ENCODE data around the gene MSH4.

MSH4 gene

DNA sequence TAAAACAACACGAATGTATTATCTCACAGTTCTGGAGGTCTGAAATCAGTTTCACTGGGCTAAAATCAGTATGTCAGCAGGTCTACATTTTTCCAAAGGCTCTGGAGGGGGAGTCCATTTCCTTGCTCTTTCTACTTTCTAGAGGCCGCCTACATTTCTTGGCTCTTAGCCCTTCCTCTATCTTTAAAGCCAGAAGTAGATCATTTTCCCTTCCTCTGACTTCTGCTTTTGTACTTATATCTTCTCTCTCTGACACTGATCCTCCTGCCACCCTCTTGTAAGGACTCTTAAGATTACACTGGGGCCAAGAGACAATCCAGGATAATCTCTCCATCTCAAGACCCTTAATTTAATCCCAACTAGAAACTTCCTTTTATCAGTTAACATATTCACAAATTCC, 41.4 kb downstream of the MSH4 start:
- H3K4me2 ChIP-seq (ENCODE audit: low read length) = no peak overlapping the region
- H3K4me3 ChIP-seq (ENCODE audit: low read depth, low read length, poor library complexity, severe bottlenecking) = no peak overlapping the region
- H3K79me2 ChIP-seq (ENCODE audit: insufficient read depth, low read length) = no peaks in the 10 kb centered on the region
- no peak for TF ChIP-seq CTCF (IDR thresholded peaks at IDR 0.05; ENCODE audit: low read length)
- H3F3A ChIP-seq (ENCODE audit: insufficient read depth, low read length) = no peaks in the 10 kb centered on the region
- H3K27me3 ChIP-seq (ENCODE audit: insufficient read depth, low read length) = no peaks in the 10 kb centered on the region
- no peak overlapping the region for H3K27ac ChIP-seq (ENCODE audit: low read depth, low read length, poor library complexity, severe bottlenecking)
- no peaks in the 10 kb centered on the region for H3K9me2 ChIP-seq (ENCODE audit: low read depth, low read length)
- H4K20me1 ChIP-seq (ENCODE audit: insufficient read depth, low read length) = no peaks in the 10 kb centered on the region
- H3K9ac ChIP-seq (ENCODE audit: low read length) = no peak overlapping the region
- no peaks in the 10 kb centered on the region for H3K9me3 ChIP-seq (ENCODE audit: low read length)
- H3K36me3 ChIP-seq (ENCODE audit: insufficient read depth, low read length) = no peaks in the 10 kb centered on the region
- no peak overlapping the region for H2AFZ ChIP-seq (ENCODE audit: low read length)
- no peaks in the 10 kb centered on the region for H3K4me1 ChIP-seq (ENCODE audit: insufficient read depth, low read length, severe bottlenecking)

GRCh38 chr1:75841421-75841820, 44.7 kb downstream of the MSH4 start:
- TF ChIP-seq EZH2 (IDR thresholded peaks at IDR 0.05; ENCODE audit: borderline replicate concordance, low read length) (no peak), CTCF (IDR thresholded peaks at IDR 0.05; ENCODE audit: low read length) (no peak)
- no peaks in the 10 kb centered on the region for H3K27me3 ChIP-seq (ENCODE audit: insufficient read depth, low read length)
- no peaks in the 10 kb centered on the region for H3K9me2 ChIP-seq (ENCODE audit: low read depth, low read length)
- H4K20me1 ChIP-seq (ENCODE audit: insufficient read depth, low read length) = no peaks in the 10 kb centered on the region
- H3K4me1 ChIP-seq (ENCODE audit: insufficient read depth, low read length, severe bottlenecking) = no peaks in the 10 kb centered on the region
- no peaks in the 10 kb centered on the region for H3K36me3 ChIP-seq (ENCODE audit: insufficient read depth, low read length)
- no peaks in the 10 kb centered on the region for H3F3A ChIP-seq (ENCODE audit: insufficient read depth, low read length)
- no peaks in the 10 kb centered on the region for H3K79me2 ChIP-seq (ENCODE audit: insufficient read depth, low read length)
- no peak overlapping the region for H3K4me2 ChIP-seq (ENCODE audit: low read length)
- H3K4me3 ChIP-seq (ENCODE audit: low read depth, low read length, poor library complexity, severe bottlenecking) = no peak overlapping the region
- no peak overlapping the region for H3K27ac ChIP-seq (ENCODE audit: low read depth, low read length, poor library complexity, severe bottlenecking)
- no peak overlapping the region for H2AFZ ChIP-seq (ENCODE audit: low read length)
- H3K9ac ChIP-seq (ENCODE audit: low read length) = no peak overlapping the region
- H3K9me3 ChIP-seq (ENCODE audit: low read length) = no peaks in the 10 kb centered on the region

DNA sequence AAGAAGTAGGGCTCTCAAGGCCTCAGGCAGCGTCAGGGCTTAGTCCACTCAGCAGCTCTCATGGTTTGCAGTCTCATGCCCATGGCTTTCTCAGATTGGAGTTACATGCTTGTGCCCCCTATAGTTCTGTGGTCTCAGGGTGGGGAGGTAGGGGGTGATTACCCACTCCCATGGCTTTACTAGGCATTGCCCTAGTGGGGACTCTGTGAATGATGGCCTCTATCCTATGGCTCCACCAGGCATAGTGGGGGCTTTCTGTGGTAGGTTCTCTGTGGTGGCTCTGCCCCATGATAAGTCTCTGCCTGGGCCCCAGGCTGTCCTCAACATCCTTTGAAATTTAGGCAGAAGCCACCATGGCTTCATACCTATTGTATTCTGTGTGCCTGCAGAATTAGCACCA, 48.9 kb downstream of the MSH4 start:
- Histone ChIP-seq H3K9me2 (ENCODE audit: low read depth, low read length) (no peaks in the 10 kb centered on the region), H3K4me2 (ENCODE audit: low read length) (no peak overlapping the region), H4K20me1 (ENCODE audit: insufficient read depth, low read length) (no peaks in the 10 kb centered on the region), H3K4me3 (ENCODE audit: low read depth, low read length, poor library complexity, severe bottlenecking) (no peak overlapping the region), H3K9me3 (ENCODE audit: low read length) (no peaks in the 10 kb centered on the region), H2AFZ (ENCODE audit: low read length) (no peak overlapping the region), H3K27ac (ENCODE audit: low read depth, low read length, poor library complexity, severe bottlenecking) (no peak overlapping the region), H3K27me3 (ENCODE audit: insufficient read depth, low read length) (no peaks in the 10 kb centered on the region), H3K9ac (ENCODE audit: low read length) (no peak overlapping the region), H3K36me3 (ENCODE audit: insufficient read depth, low read length) (no peaks in the 10 kb centered on the region), H3F3A (ENCODE audit: insufficient read depth, low read length) (no peaks in the 10 kb centered on the region), H3K4me1 (ENCODE audit: insufficient read depth, low read length, severe bottlenecking) (no peaks in the 10 kb centered on the region), H3K79me2 (ENCODE audit: insufficient read depth, low read length) (no peaks in the 10 kb centered on the region)
- TF ChIP-seq CTCF (IDR thresholded peaks at IDR 0.05; ENCODE audit: low read length) (no peak), EZH2 (IDR thresholded peaks at IDR 0.05; ENCODE audit: borderline replicate concordance, low read length) (no peak)

Data from OCI-LY1 (cell line).